ENCODE results near the gene GALNT17.

The GALNT17 gene

GRCh38 chr7:71649812-71650211, 517.9 kb downstream of the GALNT17 start:
- Histone ChIP-seq H3K9ac (ENCODE audit: low read depth, low read length, poor library complexity, severe bottlenecking) (no peak overlapping the region), H3K36me3 (ENCODE audit: insufficient read depth, low read length) (no peaks in the 10 kb centered on the region), H3K4me2 (ENCODE audit: low read depth, low read length, poor library complexity, severe bottlenecking) (no peak overlapping the region), H3K9me2 (replicated peaks; ENCODE audit: low read depth, low read length) (no peaks in the 10 kb centered on the region), H3K9me3 (ENCODE audit: insufficient read depth, low read depth, low read length) (peaks cover 12% of the 10 kb centered on the region; the same call in 1 of the 2 replicates), H3F3A (ENCODE audit: low read depth) (no peaks in the 10 kb centered on the region), H4K20me1 (ENCODE audit: insufficient read depth, low read length, poor library complexity, severe bottlenecking) (no peaks in the 10 kb centered on the region), H3K79me2 (ENCODE audit: insufficient read depth, low read length) (no peaks in the 10 kb centered on the region), H3K27me3 (ENCODE audit: insufficient read depth, low read length, poor library complexity, severe bottlenecking) (no peaks in the 10 kb centered on the region), H3K4me3 (ENCODE audit: low read length, poor library complexity, severe bottlenecking) (no peak overlapping the region), H3K4me1 (ENCODE audit: insufficient read depth, low read length, poor library complexity, severe bottlenecking) (no peaks in the 10 kb centered on the region), H2AFZ (ENCODE audit: low read length) (no peak overlapping the region)
- TF ChIP-seq EZH2phosphoT487 (IDR thresholded peaks at IDR 0.05; ENCODE audit: borderline replicate concordance) (no peak), CTCF (conservative IDR thresholded peaks at IDR 0.05; ENCODE audit: low read length) (no peak)

- TF ChIP-seq EZH2phosphoT487 (IDR thresholded peaks at IDR 0.05; ENCODE audit: borderline replicate concordance), result no peak
- no peak for TF ChIP-seq CTCF (conservative IDR thresholded peaks at IDR 0.05; ENCODE audit: low read length)
- no peak overlapping the region for H3K4me2 ChIP-seq (ENCODE audit: low read depth, low read length, poor library complexity, severe bottlenecking)
- no peak overlapping the region for H3K4me3 ChIP-seq (ENCODE audit: low read length, poor library complexity, severe bottlenecking)
- no peaks in the 10 kb centered on the region for H3K27me3 ChIP-seq (ENCODE audit: insufficient read depth, low read length, poor library complexity, severe bottlenecking)
- H3F3A ChIP-seq (ENCODE audit: low read depth), result no peaks in the 10 kb centered on the region
- H2AFZ ChIP-seq (ENCODE audit: low read length), result no peak overlapping the region
- H4K20me1 ChIP-seq (ENCODE audit: insufficient read depth, low read length, poor library complexity, severe bottlenecking), result no peaks in the 10 kb centered on the region
- H3K79me2 ChIP-seq (ENCODE audit: insufficient read depth, low read length), result no peaks in the 10 kb centered on the region
- H3K9me2 ChIP-seq (replicated peaks; ENCODE audit: low read depth, low read length), result no peaks in the 10 kb centered on the region
- peaks cover 6% of the 10 kb centered on the region; the same call in 1 of the 2 replicates for H3K9me3 ChIP-seq (ENCODE audit: insufficient read depth, low read depth, low read length)
- no peaks in the 10 kb centered on the region for H3K36me3 ChIP-seq (ENCODE audit: insufficient read depth, low read length)
- H3K9ac ChIP-seq (ENCODE audit: low read depth, low read length, poor library complexity, severe bottlenecking), result no peak overlapping the region
- no peaks in the 10 kb centered on the region for H3K4me1 ChIP-seq (ENCODE audit: insufficient read depth, low read length, poor library complexity, severe bottlenecking)
These were observed 518.9 kb downstream of the GALNT17 start for GRCh38 chr7:71650653-71651337.

- Histone ChIP-seq H3K9ac (ENCODE audit: low read depth, low read length, poor library complexity, severe bottlenecking) (no peak overlapping the region), H2AFZ (ENCODE audit: low read length) (no peak overlapping the region), H4K20me1 (ENCODE audit: insufficient read depth, low read length, poor library complexity, severe bottlenecking) (no peaks in the 10 kb centered on the region), H3K36me3 (ENCODE audit: insufficient read depth, low read length) (no peaks in the 10 kb centered on the region), H3F3A (ENCODE audit: low read depth) (no peaks in the 10 kb centered on the region), H3K4me1 (ENCODE audit: insufficient read depth, low read length, poor library complexity, severe bottlenecking) (no peaks in the 10 kb centered on the region), H3K79me2 (ENCODE audit: insufficient read depth, low read length) (no peaks in the 10 kb centered on the region), H3K4me2 (ENCODE audit: low read depth, low read length, poor library complexity, severe bottlenecking) (no peak overlapping the region), H3K27me3 (ENCODE audit: insufficient read depth, low read length, poor library complexity, severe bottlenecking) (no peaks in the 10 kb centered on the region), H3K9me3 (ENCODE audit: insufficient read depth, low read depth, low read length) (peaks cover 8% of the 10 kb centered on the region; the same call in 1 of the 2 replicates), H3K4me3 (ENCODE audit: low read length, poor library complexity, severe bottlenecking) (no peak overlapping the region), H3K9me2 (replicated peaks; ENCODE audit: low read depth, low read length) (no peaks in the 10 kb centered on the region)
- TF ChIP-seq CTCF (conservative IDR thresholded peaks at IDR 0.05; ENCODE audit: low read length), result no peak
- no peak for TF ChIP-seq EZH2phosphoT487 (IDR thresholded peaks at IDR 0.05; ENCODE audit: borderline replicate concordance)
These were observed 520.6 kb downstream of the GALNT17 start for GRCh38 chr7:71652510-71652909.

All from Loucy (cell line).